Hepatocyte (in vitro differentiated cells): ENCODE data around the gene SLC19A2. TPM values are rescaled to one million over a fixed set of nuclear protein-coding genes. Genes with fewer than 3 reads are reported as not detected.

ENCODE experiments used
- DNase-seq: peaks from one replicate; pipeline ENCODE4 v3.0.0-alpha.2; 2016; ENCODE audit warnings: low spot score
- H2AFZ ChIP-seq: fragments of 200-600 bp; sonication (generic); 2 replicates; pipeline ENCODE4 v1.6.0; 2016; ENCODE audit warnings: antibody characterized with exemption, mild to moderate bottlenecking
- H3K27ac ChIP-seq: fragments of 200-600 bp; sonication (generic); 2 replicates; pipeline ENCODE4 v1.5.1; 2016; ENCODE audit warnings: mild to moderate bottlenecking
- H3K27me3 ChIP-seq: fragments of 200-600 bp; sonication (generic); 2 replicates; pipeline ENCODE4 v1.6.1; 2016
- H3K36me3 ChIP-seq: fragments of 200-600 bp; sonication (generic); replicated peaks from 2 replicates; pipeline ENCODE4 v1.5.1; 2016; ENCODE audit warnings: low read depth; ENCODE audit not compliant: insufficient read depth
- H3K4me1 ChIP-seq: fragments of 200-600 bp; sonication (generic); 2 replicates; pipeline ENCODE4 v1.5.1; 2016; ENCODE audit warnings: mild to moderate bottlenecking, moderate library complexity; ENCODE audit not compliant: insufficient read depth
- H3K4me2 ChIP-seq: fragments of 200-600 bp; sonication (generic); 2 replicates; pipeline ENCODE4 v1.6.0; 2016
- H3K4me3 ChIP-seq: fragments of 200-600 bp; sonication (generic); 2 replicates; pipeline ENCODE4 v1.5.1; 2016; ENCODE audit warnings: mild to moderate bottlenecking
- H3K79me2 ChIP-seq: fragments of 200-600 bp; sonication (generic); 2 replicates; pipeline ENCODE4 v1.6.0; 2017; ENCODE audit warnings: mild to moderate bottlenecking
- H3K9me2 ChIP-seq: fragments of 200-600 bp; sonication (generic); replicated peaks from 2 replicates; pipeline ENCODE4 v1.6.0; 2017; ENCODE audit warnings: mild to moderate bottlenecking; ENCODE audit not compliant: insufficient read depth
- H3K9me3 ChIP-seq: fragments of 200-600 bp; sonication (generic); 2 replicates; pipeline ENCODE4 v1.5.1; 2016; ENCODE audit warnings: low read depth, mild to moderate bottlenecking
- H4K20me1 ChIP-seq: fragments of 200-600 bp; sonication (generic); 2 replicates; pipeline ENCODE4 v1.6.0; 2016; ENCODE audit warnings: mild to moderate bottlenecking; ENCODE audit not compliant: insufficient read depth, poor library complexity, severe bottlenecking
- CTCF ChIP-seq: fragments of 200-600 bp; sonication (generic); IDR thresholded peaks from 2 replicates; pipeline ENCODE4 v1.5.1; 2016; ENCODE audit warnings: antibody characterized with exemption, mild to moderate bottlenecking; ENCODE audit not compliant: poor library complexity
- EZH2 ChIP-seq: fragments of 200-600 bp; sonication (generic); IDR thresholded peaks from 2 replicates; pipeline ENCODE4 v1.6.1; 2016; ENCODE audit warnings: antibody characterized with exemption, mild to moderate bottlenecking, borderline replicate concordance
- EZH2phosphoT487 ChIP-seq: fragments of 200-600 bp; sonication (generic); IDR thresholded peaks from one replicate; pipeline ENCODE4 v1.6.1; 2018; ENCODE audit warnings: antibody characterized with exemption, mild to moderate bottlenecking, low read depth, moderate library complexity; ENCODE audit not compliant: unreplicated experiment, severe bottlenecking
- WGBS: methylation state at CpG from one replicate; pipeline ENCODE4 v1.1.6; 2016; ENCODE audit warnings: low lambda C conversion rate; ENCODE audit errors: missing lambda C conversion rate; 5-methylcytosine and 5-hydroxymethylcytosine counted together
- polyA plus RNA-seq: library from polyadenylated mRNA; unstranded; fragments of >200 nt; fragmentation: Nextera tagmentation; extraction: Ambion mirVana; gene quantifications from 2 replicates; pipeline ENCODE4 v1.2.1, GENCODE V29; 2016
- total RNA-seq: library from RNA; depleted of rRNA; stranded (reverse); fragments of >200 nt; gene quantifications from 2 replicates; pipeline ENCODE4 v1.2.3, GENCODE V29; 2014

Gene SLC19A2
- total and polyA plus RNA-seq, 2 experiments from 2014 or later: 15.0 to 41.7 TPM

- H3K9me3 ChIP-seq: no peaks in the 10 kb centered on the region
- H3K36me3 ChIP-seq: no peaks in the 10 kb centered on the region
- peak within 1 kb of the TSS; percentile 66 for H3K4me3 ChIP-seq
- TF ChIP-seq EZH2phosphoT487: no peak
- H4K20me1 ChIP-seq: no peaks in the 10 kb centered on the region
- WGBS: 3% methylated on average over 29 of the region's 29 CpGs
- no peaks in the 10 kb centered on the region for H3K9me2 ChIP-seq
- H3K4me2 ChIP-seq: peak within 1 kb of the TSS; percentile 79
- H2AFZ ChIP-seq: peak within 1 kb of the TSS; percentile 78
- H3K4me1 ChIP-seq: no peaks in the 10 kb centered on the region
- no peak within 1 kb of the TSS for H3K27ac ChIP-seq
- H3K79me2 ChIP-seq: no peaks in the 10 kb centered on the region
- peaks cover 21% of the 10 kb centered on the region for H3K27me3 ChIP-seq
- peak; percentile 78 for DNase-seq
These were observed 58.6 kb downstream of the SLC19A2 start, which contains the start of gene CCDC181 for GRCh38 chr1:169427081-169427641. CCDC181 (minus strand) TSS chr1:169427474; CDS start chr1:169424927, 2,547 bp downstream.

- H3K36me3 ChIP-seq: no peaks in the 10 kb centered on the region
- H3K27me3 ChIP-seq: peaks cover 21% of the 10 kb centered on the region
- H3K9me2 ChIP-seq: no peaks in the 10 kb centered on the region
- no peak for DNase-seq
- peak overlapping the region; percentile 79 for H3K4me2 ChIP-seq
- TF ChIP-seq CTCF (no peak), EZH2phosphoT487 (no peak), EZH2 (no peak)
- H3K4me1 ChIP-seq: no peaks in the 10 kb centered on the region
- no peak overlapping the region for H3K4me3 ChIP-seq
- WGBS: 73% methylated on average over 6 of the region's 6 CpGs
- no peaks in the 10 kb centered on the region for H3K79me2 ChIP-seq
- no peak overlapping the region for H3K27ac ChIP-seq
- H2AFZ ChIP-seq: peak overlapping the region; percentile 78
- H4K20me1 ChIP-seq: no peaks in the 10 kb centered on the region
- H3K9me3 ChIP-seq: no peaks in the 10 kb centered on the region
These were observed 59.5 kb downstream of the SLC19A2 start for GRCh38 chr1:169426174-169426705.

GRCh38 chr1:169421309-169421708, 64.4 kb downstream of the SLC19A2 start:
- Histone ChIP-seq H3K4me1 (no peaks in the 10 kb centered on the region), H2AFZ (no peak overlapping the region), H3K9me3 (no peaks in the 10 kb centered on the region), H3K9me2 (no peaks in the 10 kb centered on the region), H3K27ac (no peak overlapping the region), H4K20me1 (no peaks in the 10 kb centered on the region), H3K4me2 (no peak overlapping the region), H3K36me3 (no peaks in the 10 kb centered on the region), H3K27me3 (peaks cover 8% of the 10 kb centered on the region), H3K79me2 (no peaks in the 10 kb centered on the region), H3K4me3 (no peak overlapping the region)
- DNase-seq: no peak
- no peak for TF ChIP-seq CTCF
- no peak for TF ChIP-seq EZH2phosphoT487
- TF ChIP-seq EZH2: no peak
- 92% methylated on average over 5 of the region's 5 CpGs for WGBS

GRCh38 chr1:169414952-169415351, 70.8 kb downstream of the SLC19A2 start:
- DNase-seq: no peak
- Histone ChIP-seq H4K20me1 (no peaks in the 10 kb centered on the region), H3K9me2 (no peaks in the 10 kb centered on the region), H3K79me2 (no peaks in the 10 kb centered on the region), H3K27me3 (no peaks in the 10 kb centered on the region), H3K4me3 (no peak overlapping the region), H3K9me3 (peaks cover 3% of the 10 kb centered on the region), H3K27ac (no peak overlapping the region), H2AFZ (no peak overlapping the region), H3K36me3 (no peaks in the 10 kb centered on the region), H3K4me1 (no peaks in the 10 kb centered on the region), H3K4me2 (no peak overlapping the region)
- no peak for TF ChIP-seq CTCF
- no peak for TF ChIP-seq EZH2phosphoT487
- no peak for TF ChIP-seq EZH2
- WGBS: 93% methylated on average over 2 of the region's 2 CpGs
